SK-N-MC (cell line): ENCODE measurements around the gene RPF1.

Source experiments
- EZH2 ChIP-seq: fragments of 200-600 bp; sonication (generic); IDR thresholded peaks from one replicate; pipeline ENCODE4 v1.6.1; 2017; ENCODE audit warnings: antibody characterized with exemption
- FOXP2 ChIP-seq: optimal IDR thresholded peaks from 2 replicates; pipeline ENCODE3; 2011; ENCODE audit warnings: mild to moderate bottlenecking, moderate library complexity; ENCODE audit not compliant: insufficient read depth; ENCODE audit errors: extremely low read length, control extremely low read depth

- TF ChIP-seq EZH2 (no peak), FOXP2 (no peak)
Measured at GRCh38 chr1:84493747-84494146, 14.7 kb downstream of the RPF1 start.
